NK-92 treated with Interleukin-12 subunit alpha and Interleukin-12 subunit beta, amount 100 ng/mL, for 24 hours (cell line): ENCODE measurements around the gene OR10AD1.
A peak's percentile ranks its signal among the peaks of the same experiment; 100 is the strongest.
"Not testable (repeated sequence)": the region's sequence is repeated elsewhere in the genome, so short reads cannot be mapped to it uniquely, and the experiment has no call there.

ENCODE experiments used
- DNase-seq: peaks from one replicate; lab custom pipeline; 2025; lab: John Stamatoyannopoulos, UW

OR10AD1 gene

GRCh38 chr12:48160046-48160445 is 43.0 kb downstream of the OR10AD1 start:
- no peak for DNase-seq

GRCh38 chr12:48157889-48158370 is 45.2 kb downstream of the OR10AD1 start:
- DNase-seq = no peak

- DNase-seq = peak; percentile 95
These were observed 45.8 kb downstream of the OR10AD1 start, which contains the start of gene ASB8 for GRCh38 chr12:48157018-48157888. ASB8 (minus strand) TSS chr12:48157515; CDS start chr12:48153496, 4,019 bp downstream.

- no peak for DNase-seq
These were observed 46.5 kb downstream of the OR10AD1 start for GRCh38 chr12:48156652-48157017.

- not testable (repeated sequence) for DNase-seq
These were observed 47.3 kb downstream of the OR10AD1 start for GRCh38 chr12:48155786-48156185.
